SH-SY5Y (cell line): ENCODE data around the gene SMC1A.

Experiments used
- GATA2 ChIP-seq: IDR thresholded peaks from 2 replicates; pipeline ENCODE4 v1.6.1; 2011; ENCODE audit warnings: mild to moderate bottlenecking, low read depth, low read length
- GATA3 ChIP-seq: IDR thresholded peaks from 2 replicates; pipeline ENCODE4 v1.6.1; 2011; ENCODE audit warnings: low read depth, mild to moderate bottlenecking, low read length, moderate library complexity

DNA sequence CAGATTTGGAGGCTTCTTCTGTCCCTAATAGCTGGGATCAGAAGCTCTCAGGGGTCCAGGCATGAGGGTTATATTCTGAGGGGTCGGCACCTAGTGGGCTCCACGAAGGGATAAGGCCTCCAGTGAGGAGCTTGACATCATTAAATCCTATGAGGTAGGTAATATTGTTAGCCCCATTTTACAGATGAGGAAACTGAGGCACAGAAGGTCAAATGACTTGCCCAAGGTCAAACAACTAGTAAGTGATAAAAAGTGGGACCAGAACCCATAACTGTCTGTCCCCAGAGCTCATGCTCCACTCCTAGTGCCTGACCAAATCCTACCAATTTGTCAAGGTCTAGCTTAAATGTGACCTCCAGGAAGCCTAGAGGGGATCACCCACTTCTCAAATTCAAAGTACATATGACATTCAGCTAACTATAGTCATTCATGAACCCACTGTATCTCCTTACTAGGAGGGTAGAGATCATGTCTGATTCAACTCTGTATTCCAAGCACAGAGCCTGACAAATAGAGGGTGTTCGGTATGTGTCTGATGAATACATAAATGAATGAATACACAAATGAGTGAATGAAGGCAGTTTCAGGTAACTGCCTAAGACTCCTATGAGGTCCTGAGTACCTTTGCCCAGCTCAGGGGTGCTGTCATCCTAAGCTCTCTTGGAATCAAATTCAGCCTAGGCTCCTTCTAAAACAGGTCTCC lies 43.3 kb downstream of the SMC1A start:
- TF ChIP-seq GATA3 (no peak), GATA2 (no peak)
